Measurements from ENCODE around the gene DGAT2.

Gene DGAT2

DNA sequence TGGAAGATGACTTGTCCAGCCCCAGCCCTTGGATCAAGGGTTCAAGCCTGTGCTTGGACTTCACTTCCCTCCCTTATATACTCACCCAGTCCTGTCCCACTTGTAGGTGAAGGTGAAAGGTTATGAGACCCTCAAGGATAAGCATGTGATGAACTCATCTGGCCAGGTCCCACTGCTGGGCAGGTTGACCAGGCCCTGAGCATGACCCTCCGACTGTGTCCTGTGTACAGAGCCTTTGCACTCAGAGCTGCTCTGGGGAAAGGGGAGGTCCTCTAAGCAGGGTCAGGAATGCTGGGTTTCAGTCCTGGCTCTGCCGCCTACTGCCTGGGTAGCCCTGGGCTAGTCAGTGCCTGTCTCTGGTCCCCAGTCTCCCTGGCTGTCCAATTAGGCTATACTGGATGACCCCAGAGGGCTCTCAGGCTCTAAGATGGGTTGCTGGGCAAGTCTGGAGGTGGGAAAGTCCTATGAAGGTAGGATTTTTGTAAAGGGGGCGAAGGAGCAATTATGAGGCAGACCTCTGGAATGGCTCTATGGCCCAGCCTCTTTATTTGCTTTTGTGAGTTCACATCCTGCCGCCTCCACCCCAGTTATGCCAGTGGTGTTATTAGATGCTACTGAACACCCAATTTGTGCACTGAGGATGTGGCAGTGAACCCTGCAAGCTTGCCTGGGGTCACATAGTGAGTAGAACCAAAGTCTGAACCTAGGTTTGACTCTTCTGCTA is 14.1 kb downstream of the DGAT2 start:
- no peak overlapping the region for H3K27ac ChIP-seq
- TF ChIP-seq ZFX (IDR thresholded peaks at IDR 0.05; ENCODE audit: borderline replicate concordance), result no peak
- TF ChIP-seq, protein P1, sequence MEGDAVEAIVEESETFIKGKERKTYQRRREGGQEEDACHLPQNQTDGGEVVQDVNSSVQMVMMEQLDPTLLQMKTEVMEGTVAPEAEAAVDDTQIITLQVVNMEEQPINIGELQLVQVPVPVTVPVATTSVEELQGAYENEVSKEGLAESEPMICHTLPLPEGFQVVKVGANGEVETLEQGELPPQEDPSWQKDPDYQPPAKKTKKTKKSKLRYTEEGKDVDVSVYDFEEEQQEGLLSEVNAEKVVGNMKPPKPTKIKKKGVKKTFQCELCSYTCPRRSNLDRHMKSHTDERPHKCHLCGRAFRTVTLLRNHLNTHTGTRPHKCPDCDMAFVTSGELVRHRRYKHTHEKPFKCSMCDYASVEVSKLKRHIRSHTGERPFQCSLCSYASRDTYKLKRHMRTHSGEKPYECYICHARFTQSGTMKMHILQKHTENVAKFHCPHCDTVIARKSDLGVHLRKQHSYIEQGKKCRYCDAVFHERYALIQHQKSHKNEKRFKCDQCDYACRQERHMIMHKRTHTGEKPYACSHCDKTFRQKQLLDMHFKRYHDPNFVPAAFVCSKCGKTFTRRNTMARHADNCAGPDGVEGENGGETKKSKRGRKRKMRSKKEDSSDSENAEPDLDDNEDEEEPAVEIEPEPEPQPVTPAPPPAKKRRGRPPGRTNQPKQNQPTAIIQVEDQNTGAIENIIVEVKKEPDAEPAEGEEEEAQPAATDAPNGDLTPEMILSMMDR (IDR thresholded peaks at IDR 0.05), result no peak

DNA sequence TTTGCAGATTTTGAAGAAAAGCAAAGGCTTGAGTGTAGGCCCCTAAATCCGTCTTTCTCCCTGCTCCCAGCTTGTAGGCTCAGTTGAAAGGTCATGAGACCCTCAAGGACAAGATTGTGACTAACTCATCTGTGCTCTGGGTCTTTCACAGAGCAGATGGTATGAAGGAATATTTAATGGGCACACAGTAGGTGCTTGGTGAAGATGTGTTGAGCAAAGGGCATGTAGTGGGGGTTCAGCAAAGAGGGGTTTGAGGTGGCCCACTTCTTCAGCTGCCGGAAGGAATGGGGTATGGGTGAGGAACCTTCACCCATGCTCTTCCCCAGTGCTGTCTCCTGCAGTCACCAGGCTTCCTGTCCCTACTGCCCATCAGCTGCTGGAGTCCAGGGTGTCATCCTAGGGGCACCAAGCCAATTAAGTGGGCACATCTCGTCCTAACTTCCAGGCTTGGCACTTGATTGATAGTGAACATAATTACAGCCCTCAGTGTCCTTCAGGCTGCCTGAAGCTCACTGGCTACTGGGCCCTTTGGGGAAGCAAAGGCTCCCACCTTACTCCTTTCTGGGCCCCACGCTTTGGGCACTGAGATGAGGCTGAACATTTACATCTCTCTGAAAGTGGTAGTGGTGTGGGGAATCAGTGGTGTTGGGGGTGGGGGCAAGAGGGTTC is 15.0 kb downstream of the DGAT2 start:
- H3K27ac ChIP-seq, result peak overlapping the region; percentile 75; the same call in 1 of the 2 replicates
- TF ChIP-seq ZFX (IDR thresholded peaks at IDR 0.05; ENCODE audit: borderline replicate concordance), result no peak
- TF ChIP-seq, protein P1 (IDR thresholded peaks at IDR 0.05), result no peak

DNA sequence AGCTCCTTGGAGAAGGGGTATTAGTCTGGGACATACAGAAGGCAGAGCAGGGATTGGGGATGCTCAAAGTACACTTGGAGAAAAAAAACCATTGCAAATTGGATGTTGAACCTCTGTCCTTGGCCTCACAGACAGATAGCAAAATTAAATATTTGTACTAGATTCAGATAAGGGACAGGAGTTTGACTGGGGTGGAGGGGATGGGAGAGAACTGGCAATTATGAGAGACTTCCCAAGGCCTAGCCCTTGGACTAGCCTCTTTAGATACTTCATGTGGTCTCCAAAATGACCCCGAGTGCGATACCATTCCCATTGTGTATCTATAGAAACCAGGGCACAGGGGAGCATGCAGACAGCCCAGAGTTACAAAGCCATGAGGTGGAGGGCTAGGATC is 15.5 kb downstream of the DGAT2 start:
- no peak for TF ChIP-seq ZFX (IDR thresholded peaks at IDR 0.05; ENCODE audit: borderline replicate concordance)
- TF ChIP-seq, protein P1 (IDR thresholded peaks at IDR 0.05), result no peak
- H3K27ac ChIP-seq, result peak overlapping the region; percentile 75

DNA sequence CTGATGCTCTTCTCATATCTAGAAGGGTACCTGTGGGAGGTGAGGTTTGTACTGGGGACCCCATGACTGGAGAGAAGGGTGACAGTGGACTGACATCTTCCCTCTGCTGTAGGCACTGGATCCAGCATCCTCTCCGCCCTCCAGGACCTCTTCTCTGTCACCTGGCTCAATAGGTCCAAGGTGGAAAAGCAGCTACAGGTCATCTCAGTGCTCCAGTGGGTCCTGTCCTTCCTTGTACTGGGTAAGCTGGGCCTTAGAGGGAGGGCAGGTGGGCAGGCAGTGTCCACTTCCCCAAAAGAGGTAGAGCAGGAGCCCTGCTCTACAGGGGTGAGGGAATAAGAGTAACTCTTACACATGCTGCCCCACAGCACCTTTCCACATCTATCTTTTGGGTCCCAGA is 15.9 kb downstream of the DGAT2 start:
- peak overlapping the region; percentile 75 for H3K27ac ChIP-seq
- TF ChIP-seq, protein P1 (IDR thresholded peaks at IDR 0.05), result no peak
- no peak for TF ChIP-seq ZFX (IDR thresholded peaks at IDR 0.05; ENCODE audit: borderline replicate concordance)

DNA sequence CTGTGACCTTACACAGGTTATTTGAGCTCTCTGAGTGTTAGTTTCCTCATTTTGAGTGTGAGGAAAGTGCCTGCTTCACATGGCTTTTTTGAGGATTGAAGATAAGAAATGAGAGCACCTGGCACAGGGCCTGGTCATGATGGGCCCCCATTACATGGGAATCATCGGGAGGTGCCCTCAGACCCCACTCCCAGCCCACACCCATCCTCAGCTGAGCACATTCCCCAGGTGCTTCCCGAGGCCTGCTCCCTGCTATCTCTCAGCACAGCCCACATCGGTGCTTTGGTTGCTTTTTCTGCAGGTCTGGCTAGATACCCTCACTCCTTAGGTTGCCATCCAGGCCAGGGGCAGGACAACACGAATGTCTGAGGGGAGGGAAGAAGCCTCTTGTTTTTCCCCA is 16.6 kb downstream of the DGAT2 start:
- TF ChIP-seq ZFX (IDR thresholded peaks at IDR 0.05; ENCODE audit: borderline replicate concordance), result no peak
- TF ChIP-seq, protein P1 (IDR thresholded peaks at IDR 0.05), result no peak
- H3K27ac ChIP-seq, result peak overlapping the region; percentile 75

DNA sequence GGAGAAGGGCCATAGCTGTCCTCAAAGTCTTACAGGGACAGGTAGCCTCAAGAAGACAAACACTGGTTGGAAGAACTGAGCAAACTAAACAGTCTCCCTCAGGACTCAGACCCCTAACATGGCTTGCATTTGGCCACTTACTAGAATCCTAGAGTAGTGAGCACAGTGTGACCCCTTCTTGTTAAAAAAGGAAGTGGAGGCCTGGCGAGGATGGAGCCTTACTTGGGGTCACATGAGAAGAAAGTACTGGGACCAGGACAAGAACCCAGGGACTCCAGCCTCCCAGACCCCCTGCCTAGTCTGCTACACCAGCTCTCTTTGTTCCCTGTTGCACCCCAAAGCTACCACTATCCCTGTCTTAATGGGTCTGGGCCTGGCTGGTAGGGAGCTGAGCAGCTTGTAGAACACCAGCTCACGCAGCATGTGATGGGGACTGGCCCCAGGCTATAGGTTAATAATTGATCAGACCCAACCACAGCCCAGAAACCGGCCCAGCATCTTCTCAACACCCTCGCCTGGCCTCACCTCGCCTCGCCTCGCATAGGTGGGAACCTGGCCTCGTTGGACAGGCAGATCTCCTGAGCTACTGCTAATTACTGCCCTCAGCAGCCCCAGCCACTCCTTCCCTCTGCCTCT is 17.6 kb downstream of the DGAT2 start:
- TF ChIP-seq, protein P1 (IDR thresholded peaks at IDR 0.05), result no peak
- no peak for TF ChIP-seq ZFX (IDR thresholded peaks at IDR 0.05; ENCODE audit: borderline replicate concordance)
- peak overlapping the region; percentile 75 for H3K27ac ChIP-seq

DNA sequence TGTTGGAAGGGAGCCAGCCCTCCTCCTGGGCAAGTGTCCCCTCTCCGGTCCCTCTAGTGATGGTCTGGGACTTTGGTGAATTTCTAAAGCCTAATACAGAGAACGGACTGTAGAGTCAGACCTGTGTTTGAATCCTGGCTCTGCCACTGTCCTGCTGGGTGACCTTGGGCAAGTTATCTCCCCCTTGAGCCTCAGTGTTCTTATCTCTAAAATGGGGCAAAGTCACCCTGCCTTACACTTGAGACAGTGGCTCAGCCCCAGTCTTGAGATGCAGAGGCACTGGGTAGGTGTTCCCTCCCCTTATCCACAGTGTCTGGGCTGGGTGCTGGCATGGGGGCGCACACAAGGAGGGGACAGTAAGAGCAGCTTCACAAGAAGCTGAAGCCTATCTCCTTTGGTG is 20.9 kb downstream of the DGAT2 start:
- H3K27ac ChIP-seq, result no peak overlapping the region
- TF ChIP-seq, protein P1 (IDR thresholded peaks at IDR 0.05), result no peak
- TF ChIP-seq ZFX (IDR thresholded peaks at IDR 0.05; ENCODE audit: borderline replicate concordance), result no peak
